Measurements from ENCODE around the gene FIGN.

FIGN gene, protein sequence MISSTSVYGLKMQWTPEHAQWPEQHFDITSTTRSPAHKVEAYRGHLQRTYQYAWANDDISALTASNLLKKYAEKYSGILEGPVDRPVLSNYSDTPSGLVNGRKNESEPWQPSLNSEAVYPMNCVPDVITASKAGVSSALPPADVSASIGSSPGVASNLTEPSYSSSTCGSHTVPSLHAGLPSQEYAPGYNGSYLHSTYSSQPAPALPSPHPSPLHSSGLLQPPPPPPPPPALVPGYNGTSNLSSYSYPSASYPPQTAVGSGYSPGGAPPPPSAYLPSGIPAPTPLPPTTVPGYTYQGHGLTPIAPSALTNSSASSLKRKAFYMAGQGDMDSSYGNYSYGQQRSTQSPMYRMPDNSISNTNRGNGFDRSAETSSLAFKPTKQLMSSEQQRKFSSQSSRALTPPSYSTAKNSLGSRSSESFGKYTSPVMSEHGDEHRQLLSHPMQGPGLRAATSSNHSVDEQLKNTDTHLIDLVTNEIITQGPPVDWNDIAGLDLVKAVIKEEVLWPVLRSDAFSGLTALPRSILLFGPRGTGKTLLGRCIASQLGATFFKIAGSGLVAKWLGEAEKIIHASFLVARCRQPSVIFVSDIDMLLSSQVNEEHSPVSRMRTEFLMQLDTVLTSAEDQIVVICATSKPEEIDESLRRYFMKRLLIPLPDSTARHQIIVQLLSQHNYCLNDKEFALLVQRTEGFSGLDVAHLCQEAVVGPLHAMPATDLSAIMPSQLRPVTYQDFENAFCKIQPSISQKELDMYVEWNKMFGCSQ

DNA sequence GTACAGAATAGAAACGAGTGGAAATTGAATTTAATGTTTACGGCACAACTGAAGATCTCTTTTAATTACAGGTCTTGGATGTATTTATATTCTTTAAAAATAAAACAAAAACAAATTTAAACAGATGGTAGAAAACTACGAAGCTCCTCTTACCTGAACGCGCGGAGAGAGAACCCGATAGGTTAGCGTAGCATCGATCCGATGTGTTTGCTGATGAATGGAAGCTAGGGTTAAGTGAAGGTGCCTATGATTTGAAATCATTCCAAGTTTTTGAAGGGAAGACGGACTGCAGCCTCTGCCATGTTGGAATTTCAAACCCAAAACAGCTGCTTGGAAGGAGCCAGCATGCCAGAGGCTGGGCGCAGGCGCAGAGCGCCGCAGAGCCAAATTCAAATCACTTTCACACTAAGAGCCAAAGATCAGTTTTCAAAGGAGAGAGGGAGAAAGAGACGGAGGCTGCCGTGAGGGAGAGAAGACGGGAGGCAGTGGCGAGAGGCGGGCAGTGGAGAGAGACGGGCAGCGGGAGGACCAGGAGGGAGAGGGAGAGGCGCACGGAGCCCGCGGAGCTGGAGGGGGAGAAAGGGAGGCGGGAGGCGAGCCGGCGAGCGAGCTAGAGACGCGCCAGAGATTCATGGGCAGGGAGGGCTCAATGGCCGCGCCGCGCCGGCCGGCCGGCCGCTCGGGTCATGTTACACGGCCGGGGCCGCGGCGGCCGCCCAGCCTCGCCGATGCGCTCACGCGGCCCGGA is at the start of gene FIGN:
Gene FIGN (minus strand): TSS at position 324 of the 748 bp plus-strand sequence. CDS start 1,081 bp downstream, outside the sequence.
- TF ChIP-seq CTCF (IDR thresholded peaks at IDR 0.05; ENCODE audit: extremely low read depth, missing control alignments): no peak
- DNase-seq (ENCODE audit: low spot score): no peak

- no peak for DNase-seq (ENCODE audit: low spot score)
- no peak for TF ChIP-seq CTCF (IDR thresholded peaks at IDR 0.05; ENCODE audit: extremely low read depth, missing control alignments)
Measured at GRCh38 chr2:163785162-163785561, 49.4 kb upstream of the FIGN start.

DNA sequence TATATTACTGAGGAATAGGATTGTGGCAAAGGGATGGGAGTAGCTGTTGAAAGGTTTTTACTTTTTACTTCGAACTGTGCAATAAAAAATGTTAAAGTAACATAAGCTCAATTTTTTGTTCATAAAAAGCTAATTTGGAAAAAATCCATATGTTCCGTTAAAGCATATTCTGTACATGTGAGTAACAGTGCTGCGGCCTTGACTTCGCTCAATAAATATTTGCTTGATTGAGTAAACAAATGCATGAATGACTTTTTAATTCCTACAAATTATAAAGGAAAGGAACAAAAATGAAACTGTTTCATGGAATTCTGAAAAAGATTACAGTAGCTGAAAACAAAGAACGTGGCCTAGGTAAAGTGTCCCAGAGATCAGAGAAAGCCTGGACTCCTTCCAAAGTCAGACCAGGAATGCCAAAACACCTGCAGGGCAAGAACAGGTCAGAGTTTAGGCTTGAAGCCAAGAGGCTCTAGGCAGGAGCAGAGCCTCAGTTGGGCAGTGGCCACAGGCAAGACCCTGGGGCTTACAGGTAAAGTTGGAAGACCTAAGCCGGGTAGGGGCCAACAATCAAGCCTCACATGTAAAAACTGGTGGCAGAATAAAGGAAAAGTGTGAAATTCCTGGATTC is 44.3 kb upstream of the FIGN start:
- no peak for DNase-seq (ENCODE audit: low spot score)
- no peak for TF ChIP-seq CTCF (IDR thresholded peaks at IDR 0.05; ENCODE audit: extremely low read depth, missing control alignments)

- no peak for DNase-seq (ENCODE audit: low spot score)
- no peak for TF ChIP-seq CTCF (IDR thresholded peaks at IDR 0.05; ENCODE audit: extremely low read depth, missing control alignments)
Measured at GRCh38 chr2:163778045-163778781, 42.4 kb upstream of the FIGN start.

DNA sequence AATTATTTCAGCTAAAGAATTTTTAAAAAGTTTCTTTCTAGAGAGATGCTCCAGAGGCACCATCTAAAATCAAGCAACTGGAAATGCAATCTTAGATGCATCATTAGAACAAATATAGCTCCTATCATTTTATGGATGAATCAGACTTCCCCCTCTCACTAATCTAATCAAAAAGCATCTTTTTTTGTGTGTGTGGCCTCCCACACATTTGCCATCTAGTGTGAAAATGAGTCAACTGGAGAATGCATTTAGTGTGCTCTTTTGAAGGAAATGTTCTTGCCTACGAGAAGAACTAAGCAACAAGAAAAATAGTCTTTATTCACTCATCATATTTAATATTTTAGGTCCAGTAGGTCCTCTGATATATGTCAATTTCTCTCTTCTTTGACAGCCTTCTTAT is 39.5 kb upstream of the FIGN start:
- DNase-seq (ENCODE audit: low spot score): no peak
- no peak for TF ChIP-seq CTCF (IDR thresholded peaks at IDR 0.05; ENCODE audit: extremely low read depth, missing control alignments)

DNA sequence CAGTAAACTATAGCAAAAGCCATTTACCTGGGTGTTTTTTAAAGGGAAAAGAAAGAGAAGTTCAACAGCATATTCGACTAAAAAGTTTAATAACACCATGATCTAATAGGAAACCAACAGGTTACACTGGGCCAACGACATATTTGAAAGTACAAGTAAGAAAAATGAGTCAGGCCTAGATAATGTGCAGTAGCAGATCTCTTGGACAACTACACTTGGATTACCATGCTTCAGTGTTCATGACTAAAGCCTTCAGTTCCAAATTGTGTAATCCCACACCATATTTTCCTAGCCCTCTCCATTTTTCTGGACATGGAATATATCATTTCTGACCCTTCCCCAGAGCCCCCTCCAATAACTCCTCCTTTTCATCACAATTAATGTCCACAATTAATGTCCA is 39.1 kb upstream of the FIGN start:
- no peak for TF ChIP-seq CTCF (IDR thresholded peaks at IDR 0.05; ENCODE audit: extremely low read depth, missing control alignments)

More for the DNA sequence above, 39.1 kb upstream of the FIGN start:
- DNase-seq (ENCODE audit: low spot score): no peak
